HG03025 (cell line): ENCODE measurements around the gene ATRNL1.
"Not testable (repeated sequence)": the region's sequence is repeated elsewhere in the genome, so short reads cannot be mapped to it uniquely, and the experiment has no call there.

Experiments used
- ATAC-seq: cut with Tn5 transposase; IDR thresholded peaks from one replicate; pipeline ENCODE4 v1.9.1; 2021; ENCODE audit warnings: mild to moderate bottlenecking, moderate library complexity; ENCODE audit not compliant: unreplicated experiment, low FRiP score

Gene ATRNL1

DNA sequence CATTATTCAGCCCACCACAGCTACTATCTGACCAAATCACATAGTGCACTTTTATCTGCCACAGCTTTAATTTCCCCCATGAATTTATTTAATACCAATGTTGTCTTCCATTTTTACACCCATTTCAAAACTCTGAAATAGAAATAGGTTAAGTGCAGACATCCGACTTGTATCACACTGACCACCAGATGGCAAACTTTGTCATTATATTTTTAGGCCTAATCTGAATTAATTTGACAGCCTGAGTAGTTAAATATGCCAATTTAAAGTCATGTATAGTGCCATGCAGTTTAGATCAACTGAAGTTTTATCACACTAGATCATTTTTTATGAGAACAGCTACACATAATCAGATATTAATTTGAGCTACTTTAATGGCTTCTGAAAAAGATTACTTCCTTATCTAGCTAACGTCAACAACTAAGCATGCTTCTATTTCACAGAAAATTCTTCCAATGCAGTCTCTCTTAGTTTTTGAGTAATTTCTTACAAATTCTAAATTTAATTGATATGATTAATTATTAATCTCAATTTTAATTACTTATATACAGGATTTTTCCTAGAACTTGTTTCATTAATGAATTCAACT, 613.4 kb downstream of the ATRNL1 start:
- no peak for ATAC-seq

DNA sequence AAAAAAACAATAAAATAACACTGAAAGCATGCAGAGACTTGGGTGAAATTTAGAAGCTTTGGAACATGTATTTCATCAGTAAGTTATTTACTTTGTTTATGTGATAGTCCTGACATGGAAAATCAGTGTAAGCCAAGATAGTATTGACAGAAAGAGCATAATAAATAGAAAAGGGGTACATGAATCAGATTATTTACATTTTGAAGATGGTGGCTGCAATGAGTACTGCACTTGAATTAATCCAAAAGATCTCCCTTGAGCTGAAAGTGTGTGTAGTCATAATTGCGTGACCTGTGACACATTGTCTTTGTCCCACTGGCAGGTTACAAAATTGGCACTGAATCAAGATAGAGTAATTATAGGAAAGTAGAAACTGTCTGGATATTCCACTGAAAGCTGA, 617.0 kb downstream of the ATRNL1 start:
- ATAC-seq, result no peak

DNA sequence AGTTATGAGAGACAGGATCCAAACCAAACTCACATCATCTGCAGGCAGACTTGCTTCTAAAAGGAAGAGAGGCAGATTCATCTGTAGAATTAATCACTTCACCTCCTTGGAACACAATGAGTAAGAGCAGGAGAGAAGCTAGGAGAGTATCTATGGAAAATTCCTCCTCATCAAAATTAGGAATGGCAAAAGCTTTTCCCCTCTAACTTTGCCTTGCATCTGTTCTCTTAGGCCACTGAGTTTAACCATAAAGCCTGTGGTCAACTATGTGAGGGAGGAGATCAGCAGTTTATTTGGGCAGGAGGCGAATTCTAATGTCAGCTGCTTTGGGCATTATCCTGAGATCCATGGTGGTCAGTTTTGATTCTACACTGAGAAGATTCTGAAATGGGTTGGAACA, 618.1 kb downstream of the ATRNL1 start:
- ATAC-seq, result no peak

DNA sequence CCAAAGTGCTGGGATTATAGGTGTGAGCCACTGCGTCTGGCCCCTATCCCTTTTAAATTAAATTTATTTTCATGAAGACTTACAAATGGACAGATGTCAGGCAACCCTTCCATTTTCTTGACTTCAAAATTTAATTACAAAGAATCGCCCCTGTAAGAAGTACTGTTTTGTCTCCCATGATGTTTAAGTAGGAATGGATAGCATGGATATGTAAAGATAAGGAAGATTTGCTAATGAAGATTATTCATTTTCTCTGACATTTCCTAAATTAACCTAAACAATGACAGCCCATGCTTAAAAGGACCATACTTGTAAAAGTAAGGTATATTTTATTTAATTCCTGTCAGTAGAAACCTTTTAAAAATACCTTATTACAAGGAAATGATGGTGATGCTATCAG, 627.0 kb downstream of the ATRNL1 start:
- no peak for ATAC-seq

DNA sequence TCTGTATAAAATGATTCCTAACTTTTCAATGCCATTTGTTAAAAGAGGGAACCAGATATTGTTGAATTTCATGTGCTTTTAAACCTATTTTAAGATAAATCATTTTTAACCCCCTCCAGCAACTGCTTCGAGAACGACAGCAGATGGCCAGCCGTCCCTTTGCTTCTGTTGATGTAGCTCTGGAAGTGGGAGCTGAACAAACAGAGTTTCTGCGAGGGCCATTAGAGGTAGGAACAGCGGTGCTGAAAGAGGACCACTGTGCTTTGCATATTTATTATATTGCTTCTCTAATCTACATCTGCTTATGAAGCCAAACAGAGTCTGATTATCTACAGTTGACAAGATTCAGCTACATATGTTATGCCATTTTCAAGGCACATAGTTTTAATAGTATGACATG, 634.0 kb downstream of the ATRNL1 start:
- no peak for ATAC-seq

DNA sequence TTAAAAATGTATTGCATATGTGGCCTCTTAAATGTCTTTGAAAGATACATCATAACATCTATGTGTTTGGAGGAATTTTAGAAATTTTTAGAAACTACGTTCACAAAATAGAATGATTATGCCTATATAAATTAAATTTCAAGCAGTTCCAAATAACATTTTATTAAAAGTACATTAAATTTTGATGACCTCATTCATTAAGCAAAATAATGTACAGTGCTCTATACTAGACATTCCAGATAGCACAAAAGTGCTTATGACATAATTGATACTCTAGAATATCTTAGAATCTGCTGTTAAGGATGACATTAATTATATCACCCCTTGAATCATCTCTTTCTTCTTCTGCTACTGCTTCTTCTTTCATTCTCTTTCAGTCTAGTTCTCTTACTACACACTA, 650.9 kb downstream of the ATRNL1 start:
- no peak for ATAC-seq

DNA sequence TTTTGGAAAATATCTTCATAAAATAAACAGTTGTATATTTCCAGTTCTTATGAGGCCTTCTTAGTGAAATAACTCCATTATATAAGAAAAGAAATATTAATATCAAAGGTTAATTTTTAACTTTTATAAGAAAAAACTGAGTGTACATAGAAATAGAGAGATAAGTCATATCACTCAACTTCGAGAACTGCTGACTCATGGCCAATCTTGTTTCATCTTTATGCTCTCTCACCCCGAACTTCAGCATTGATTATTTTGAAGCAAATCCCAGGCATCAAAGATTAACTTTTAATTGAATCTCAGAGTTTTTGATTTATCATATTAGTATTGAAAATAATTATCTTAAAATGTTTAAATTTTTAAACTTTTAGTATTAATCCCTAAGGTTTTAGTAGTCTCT, 652.8 kb downstream of the ATRNL1 start:
- no peak for ATAC-seq

DNA sequence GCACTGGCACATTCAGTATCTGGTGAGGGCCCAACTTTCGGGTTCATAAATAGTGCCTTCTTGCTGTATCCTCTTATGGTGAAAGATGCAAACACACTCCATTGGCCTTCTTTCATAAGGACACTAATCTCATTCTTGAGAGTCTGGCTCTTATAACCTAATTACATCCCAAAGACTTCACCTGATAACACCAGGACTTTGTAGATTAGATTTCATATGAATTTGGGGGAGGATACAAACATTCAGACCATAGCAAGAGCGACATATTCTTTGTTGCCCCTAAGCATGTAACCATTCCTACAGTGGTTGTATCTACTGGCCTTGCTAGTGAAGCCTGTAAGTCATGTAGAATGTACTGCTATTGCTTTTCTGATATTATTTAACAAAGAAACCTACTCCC, 654.6 kb downstream of the ATRNL1 start:
- ATAC-seq, result no peak

DNA sequence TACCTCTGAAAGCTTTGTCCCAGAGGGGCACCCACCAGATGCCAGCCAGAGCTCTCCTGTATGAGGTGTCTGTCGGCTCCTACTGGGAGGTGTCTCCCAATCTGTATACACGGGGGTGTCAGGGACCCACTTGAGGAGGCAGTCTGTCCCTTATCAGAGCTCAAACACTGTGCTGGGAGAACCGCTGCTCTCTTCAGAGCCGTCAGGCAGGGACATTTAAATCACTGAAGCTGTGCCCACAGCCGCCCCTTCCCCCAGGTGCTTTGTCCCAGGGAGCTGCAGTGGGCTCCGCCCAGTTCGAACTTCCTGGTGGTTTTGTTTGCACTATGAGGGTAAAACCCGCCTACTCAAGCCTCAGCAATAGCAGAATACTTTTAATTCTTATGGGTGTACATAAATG, 665.3 kb downstream of the ATRNL1 start:
- not testable (repeated sequence) for ATAC-seq

DNA sequence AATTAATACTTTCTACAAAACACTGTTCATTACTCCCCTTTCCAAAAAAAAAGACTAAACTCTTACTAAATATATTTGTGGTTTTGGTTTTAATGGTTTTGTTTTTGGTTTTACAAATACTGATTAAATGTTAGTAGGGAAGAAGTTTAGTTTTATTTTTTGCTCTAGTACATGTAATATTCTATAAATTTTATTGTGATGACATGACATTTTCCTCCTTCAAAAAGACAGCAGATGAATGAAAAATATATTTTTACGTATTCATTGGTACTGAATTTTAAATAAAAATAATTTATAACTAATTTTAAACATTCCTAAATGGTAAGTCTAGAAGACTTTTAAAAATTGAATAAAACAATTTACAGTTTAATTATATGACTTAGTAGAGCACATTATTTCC, 667.0 kb downstream of the ATRNL1 start:
- ATAC-seq, result no peak

DNA sequence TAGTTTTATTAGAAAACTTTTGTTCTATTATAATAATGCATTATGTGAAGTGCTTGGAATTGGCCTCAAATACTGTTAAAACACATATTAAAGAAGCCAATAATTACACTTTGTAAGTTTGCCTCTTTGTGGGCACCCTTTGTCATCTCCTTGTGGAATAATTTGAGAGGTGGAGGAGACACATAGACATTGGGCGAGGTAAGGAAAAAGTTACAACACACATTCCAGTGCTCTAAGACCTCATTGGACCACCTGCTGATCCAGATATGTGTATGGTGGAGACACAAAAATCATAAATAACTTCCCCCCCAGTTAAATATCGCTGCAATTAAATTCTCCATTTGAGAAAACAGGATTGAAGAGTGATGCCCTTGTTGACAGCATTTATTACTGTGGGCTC, 668.0 kb downstream of the ATRNL1 start:
- no peak for ATAC-seq

DNA sequence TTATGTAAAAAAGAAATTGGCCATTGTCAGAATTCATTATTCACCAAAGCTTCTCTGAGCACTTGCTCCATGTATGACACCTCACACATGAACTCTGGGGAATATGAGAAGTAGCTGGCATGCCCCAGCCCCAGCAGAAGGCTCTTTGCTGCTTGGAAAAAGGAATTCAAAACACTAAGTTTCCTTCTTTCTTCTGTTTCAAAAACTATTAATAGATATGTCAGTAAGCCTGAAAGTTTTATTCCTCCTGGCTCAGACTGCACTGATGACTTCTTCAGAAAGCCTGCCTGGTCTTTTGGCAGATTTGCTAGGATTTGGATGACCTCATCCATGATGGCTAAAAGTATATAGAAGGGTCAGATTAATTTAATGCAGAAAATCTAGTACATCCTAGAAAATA, 668.9 kb downstream of the ATRNL1 start:
- ATAC-seq, result no peak

DNA sequence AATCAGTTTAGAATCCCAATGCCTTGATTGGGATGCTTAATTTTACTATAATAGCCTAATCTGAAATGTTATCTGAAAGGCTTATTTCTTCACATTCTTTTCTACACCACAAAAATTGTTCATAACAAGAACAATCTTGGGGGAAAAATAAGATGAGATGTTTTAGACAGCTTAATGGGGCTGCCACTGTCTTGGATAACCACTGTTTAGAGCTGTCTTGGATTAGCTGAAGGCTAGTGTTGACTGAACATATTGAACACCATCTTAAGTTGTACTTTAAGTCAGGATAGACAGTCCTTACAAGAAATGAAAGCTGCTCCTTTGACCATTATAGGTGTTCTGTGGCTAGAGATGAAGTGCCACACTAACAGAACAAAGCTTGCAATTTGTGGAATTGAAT, 678.6 kb downstream of the ATRNL1 start:
- ATAC-seq, result no peak

DNA sequence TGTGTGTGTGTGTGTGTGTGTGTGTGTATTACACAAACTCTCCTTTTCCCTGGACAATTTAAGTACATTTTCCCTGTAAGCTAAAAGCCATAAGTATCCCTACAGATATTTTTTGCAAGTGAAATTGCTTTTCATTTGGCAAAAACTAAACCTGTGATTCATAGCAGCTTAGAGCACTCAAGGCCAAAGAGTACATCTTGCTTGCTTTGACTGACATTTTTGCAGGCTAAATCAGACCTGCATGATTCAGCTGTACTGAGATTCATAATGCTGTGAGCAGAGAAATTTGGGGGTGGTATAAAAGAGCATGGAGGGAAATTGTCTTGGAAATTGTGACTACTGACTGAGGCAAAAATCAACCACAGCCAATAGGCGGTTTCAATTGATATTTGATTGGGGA, 679.4 kb downstream of the ATRNL1 start:
- no peak for ATAC-seq

DNA sequence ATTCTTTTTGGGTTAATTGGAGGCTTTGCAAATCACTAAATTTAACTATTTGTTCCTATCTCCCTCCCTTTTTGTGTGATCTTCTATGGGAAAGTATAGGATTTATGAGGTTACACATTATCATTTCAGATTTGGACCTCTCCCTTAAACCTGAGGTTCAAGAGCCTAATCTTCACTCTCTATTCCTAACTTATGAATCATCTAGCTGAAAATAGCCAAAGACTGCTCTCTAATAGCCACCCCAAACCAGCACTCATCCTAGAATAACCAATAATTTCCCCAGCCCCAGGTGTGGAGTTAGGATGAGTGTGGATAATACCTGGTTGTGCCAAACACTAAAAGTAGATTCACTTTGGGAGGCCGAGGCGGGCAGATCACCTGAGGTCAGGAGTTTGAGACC, 680.7 kb downstream of the ATRNL1 start:
- ATAC-seq, result no peak

DNA sequence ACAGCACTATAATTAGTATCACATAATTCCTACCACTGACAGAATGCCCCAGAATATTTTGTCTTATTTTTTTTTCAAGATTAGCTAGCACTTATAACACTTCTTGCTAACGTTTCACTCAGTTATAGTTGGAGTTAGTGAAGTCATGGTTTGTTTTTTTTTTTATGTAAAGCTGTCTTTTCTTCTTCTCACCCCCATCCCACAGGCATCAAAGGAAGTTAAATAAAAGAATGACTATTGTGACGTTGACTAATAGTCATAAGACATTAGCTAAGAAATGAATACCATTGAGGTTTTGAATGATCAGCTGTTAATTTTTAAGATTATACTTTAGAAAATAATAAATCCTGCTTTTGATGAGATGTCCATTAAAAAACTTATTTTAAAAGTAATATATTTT, 681.6 kb downstream of the ATRNL1 start:
- ATAC-seq, result no peak

DNA sequence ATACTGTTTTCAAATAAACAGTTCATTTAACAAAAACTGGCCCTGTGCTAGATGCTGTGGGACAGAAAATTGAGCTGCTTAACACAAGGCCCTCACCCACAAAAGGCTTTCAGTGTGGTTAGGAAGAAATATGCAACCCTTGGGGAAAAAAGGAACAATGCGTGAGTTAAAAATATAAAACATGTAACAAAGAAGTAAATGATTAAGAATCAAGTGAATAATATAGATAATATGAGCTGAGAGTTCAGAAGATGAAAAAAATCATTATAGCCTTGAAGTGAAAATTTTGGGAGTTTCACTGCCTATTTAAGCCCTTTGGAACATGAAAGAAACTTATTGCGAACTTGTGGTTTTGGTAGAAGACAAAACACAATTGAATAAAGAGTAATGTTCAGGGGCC, 684.5 kb downstream of the ATRNL1 start:
- no peak for ATAC-seq

DNA sequence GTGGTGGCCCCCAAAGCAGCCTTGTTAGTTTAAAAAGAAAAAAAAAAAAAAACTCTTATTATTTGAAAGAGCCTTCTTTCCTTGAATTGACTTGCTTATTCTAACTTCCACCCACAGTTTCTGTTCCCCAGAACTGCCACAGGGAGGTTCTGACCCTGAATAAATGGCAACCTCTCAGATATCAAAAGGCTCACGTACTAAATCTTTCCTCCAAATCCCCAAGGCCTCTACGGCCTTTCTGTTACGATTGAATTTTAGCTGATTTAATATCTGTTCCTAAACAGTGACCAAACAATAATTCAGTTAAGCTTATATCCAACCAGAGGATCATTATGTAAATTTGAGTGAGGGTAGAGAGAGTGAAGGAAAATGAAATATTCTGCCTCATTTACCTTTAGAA, 697.1 kb downstream of the ATRNL1 start:
- ATAC-seq, result no peak

DNA sequence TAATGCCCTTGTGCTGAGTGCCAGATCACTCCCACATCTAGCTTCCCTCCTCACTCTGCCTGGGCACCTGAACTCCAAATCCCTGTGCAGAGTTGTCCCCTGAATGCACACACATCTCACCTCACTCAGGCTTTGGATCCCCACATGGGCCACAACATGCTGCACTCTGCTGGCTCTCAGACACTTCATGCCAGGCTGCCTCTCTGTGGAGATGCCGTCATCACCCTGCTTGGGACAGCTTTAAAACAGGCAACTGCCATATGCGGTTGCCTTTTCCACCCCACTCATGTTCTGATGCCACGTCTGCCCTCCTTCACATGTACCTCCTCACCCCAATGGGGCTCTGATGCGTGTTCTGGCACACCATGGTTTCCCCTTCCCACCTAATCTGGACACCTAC, 702.8 kb downstream of the ATRNL1 start:
- no peak for ATAC-seq

DNA sequence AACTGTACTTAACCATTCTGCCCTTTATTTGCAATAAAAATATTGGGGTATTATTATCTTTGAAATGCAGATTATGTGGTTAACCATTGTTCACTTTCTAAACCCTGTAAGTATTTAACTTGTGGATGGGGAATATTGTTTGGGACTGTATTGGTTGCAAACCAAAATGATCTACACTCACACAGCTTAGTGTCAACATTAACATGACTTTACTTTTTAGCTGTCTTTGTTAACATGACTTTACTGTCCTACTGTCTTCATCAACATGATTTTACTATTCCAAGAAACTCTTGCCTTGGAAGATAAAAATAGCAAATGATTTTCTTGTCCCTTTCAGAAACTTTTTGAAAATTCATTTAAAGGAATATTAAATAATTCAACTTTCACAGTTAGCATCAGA, 708.3 kb downstream of the ATRNL1 start:
- ATAC-seq, result no peak

DNA sequence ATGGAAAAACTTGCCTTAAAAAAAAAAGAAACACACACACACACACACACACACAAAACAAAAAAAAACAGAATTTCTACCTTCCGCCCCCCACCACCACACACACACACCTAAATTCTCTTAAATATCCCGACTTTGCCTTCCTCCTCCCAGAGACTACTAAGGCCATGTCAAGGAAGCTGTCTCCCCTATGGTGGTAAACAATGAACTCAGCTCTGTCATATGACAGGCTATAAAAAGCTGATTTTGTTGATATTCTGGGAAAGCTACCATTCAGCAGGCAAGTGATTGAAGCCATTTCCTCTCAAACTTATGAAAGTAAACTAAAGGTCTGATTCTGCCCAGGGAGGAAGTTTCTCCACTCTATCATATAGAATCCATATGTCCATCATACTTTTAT, 708.8 kb downstream of the ATRNL1 start:
- no peak for ATAC-seq

DNA sequence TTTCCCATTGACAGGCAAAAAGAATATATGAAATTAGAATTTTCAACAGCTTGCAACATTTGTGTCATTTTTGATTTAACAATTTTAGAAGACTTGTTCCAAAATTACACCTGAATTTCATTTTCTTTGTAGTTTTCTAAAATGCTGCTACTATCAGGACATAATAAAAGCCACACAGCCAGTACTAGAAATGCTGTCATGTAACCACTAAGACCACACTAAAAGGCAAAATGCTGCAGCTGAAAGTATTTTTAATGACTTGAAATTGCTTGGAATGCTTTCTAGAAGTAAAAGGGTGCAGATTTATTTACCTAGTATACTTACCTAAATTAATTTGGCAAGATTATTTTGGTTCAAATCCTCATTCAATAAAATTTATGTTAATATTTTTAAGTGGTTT, 709.7 kb downstream of the ATRNL1 start:
- ATAC-seq, result no peak

DNA sequence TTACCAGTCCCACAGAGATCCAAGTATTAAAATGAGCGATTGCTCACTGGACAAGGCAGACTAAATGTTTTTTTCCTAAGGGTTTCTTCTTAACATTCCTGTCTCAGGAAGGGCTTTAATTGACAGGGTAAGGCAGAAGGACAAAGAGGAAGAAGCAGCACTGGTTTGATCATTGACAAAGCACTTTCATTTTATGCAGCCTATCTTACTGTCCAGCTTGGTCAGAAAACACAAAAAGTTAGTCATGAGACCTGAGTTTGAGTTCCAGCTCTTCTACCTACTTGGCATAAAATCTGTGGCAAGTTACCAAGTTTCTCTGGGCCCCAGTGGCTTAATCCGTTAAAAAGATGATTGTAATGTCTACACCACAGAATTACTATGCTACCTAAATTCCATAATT, 721.4 kb downstream of the ATRNL1 start:
- no peak for ATAC-seq
